Subcutaneous abdominal adipose tissue (tissue), 5 donors: Measurements from ENCODE around the gene USF1.

ENCODE experiments used
- H3K27ac ChIP-seq: one replicate; pipeline ENCODE4 v1.7.0; 2013; ENCODE audit warnings: low read depth, mild to moderate bottlenecking, inconsistent platforms, low read length, moderate library complexity
- H3K27me3 ChIP-seq, 5 donors: one replicate each; pipeline ENCODE4 v1.7.0; 2013; ENCODE audit warnings: low read length in 5 of 5, inconsistent platforms in 1 of 5; ENCODE audit not compliant: control insufficient read depth in 5 of 5, insufficient read depth in 4 of 5
- H3K36me3 ChIP-seq, 5 donors: one replicate each; pipeline ENCODE4 v1.7.0; 2013; ENCODE audit warnings: low read length in 5 of 5; ENCODE audit not compliant: control insufficient read depth in 5 of 5, insufficient read depth in 5 of 5
- H3K4me1 ChIP-seq, 5 donors: one replicate each; pipeline ENCODE4 v1.7.0; 2013; ENCODE audit warnings: low read length in 5 of 5, mild to moderate bottlenecking in 3 of 5, moderate library complexity in 1 of 5; ENCODE audit not compliant: control insufficient read depth in 5 of 5, insufficient read depth in 5 of 5
- H3K4me3 ChIP-seq, 5 donors: one replicate each; pipeline ENCODE4 v1.7.0; 2013; ENCODE audit warnings: low read length in 5 of 5, low read depth in 1 of 5
- H3K9ac ChIP-seq, 5 donors: one replicate each; pipeline ENCODE4 v1.7.0; 2013; ENCODE audit warnings: low read length in 5 of 5, mild to moderate bottlenecking in 4 of 5, moderate library complexity in 3 of 5
- H3K9me3 ChIP-seq, 5 donors: one replicate each; pipeline ENCODE4 v1.7.0; 2013; ENCODE audit warnings: low read length in 5 of 5; ENCODE audit not compliant: control insufficient read depth in 5 of 5
- donor health status: healthy.
- donor health status: healthy.
- donor health status: healthy.
- donor health status: healthy.
- donor health status: healthy.

USF1 gene

GRCh38 chr1:161079436-161080110, 33.8 kb upstream of the USF1 start:
- Histone ChIP-seq H3K27ac (no peak overlapping the region), H3K27me3 (peaks cover 0 to 3% (median 0%) of the 10 kb centered on the region in 5 donors), H3K9ac (no peak overlapping the region), H3K4me1 (peaks cover 0 to 6% (median 0%) of the 10 kb centered on the region in 5 donors), H3K36me3 (no peaks in the 10 kb centered on the region), H3K9me3 (no peaks in the 10 kb centered on the region), H3K4me3 (no peak overlapping the region)

- H3K36me3 ChIP-seq = no peaks in the 10 kb centered on the region
- H3K4me1 ChIP-seq = no peaks in the 10 kb centered on the region
- H3K9ac ChIP-seq = no peak overlapping the region
- H3K9me3 ChIP-seq = no peaks in the 10 kb centered on the region
- H3K27me3 ChIP-seq = peaks cover 0 to 3% (median 0%) of the 10 kb centered on the region in 5 donors
- no peak overlapping the region for H3K27ac ChIP-seq
- H3K4me3 ChIP-seq = no peak overlapping the region
Observed at GRCh38 chr1:161077426-161077825, 31.6 kb upstream of the USF1 start.

- H3K27ac ChIP-seq = no peak overlapping the region
- H3K27me3 ChIP-seq = peaks cover 0 to 3% (median 0%) of the 10 kb centered on the region in 5 donors
- H3K9ac ChIP-seq = no peak overlapping the region
- no peak overlapping the region for H3K4me3 ChIP-seq
- H3K9me3 ChIP-seq = no peaks in the 10 kb centered on the region
- H3K4me1 ChIP-seq = peaks cover 0 to 4% (median 2%) of the 10 kb centered on the region in 5 donors
- H3K36me3 ChIP-seq = no peaks in the 10 kb centered on the region
Observed at GRCh38 chr1:161076410-161076809, 30.6 kb upstream of the USF1 start.

- peaks cover 0 to 3% (median 0%) of the 10 kb centered on the region in 5 donors for H3K27me3 ChIP-seq
- H3K36me3 ChIP-seq = no peaks in the 10 kb centered on the region
- H3K27ac ChIP-seq = no peak overlapping the region
- peaks cover 0 to 4% (median 3%) of the 10 kb centered on the region in 5 donors for H3K4me1 ChIP-seq
- H3K4me3 ChIP-seq = no peak overlapping the region
- H3K9ac ChIP-seq = no peak overlapping the region
- no peaks in the 10 kb centered on the region for H3K9me3 ChIP-seq
Observed at GRCh38 chr1:161074676-161075368, 29.0 kb upstream of the USF1 start.

GRCh38 chr1:161073474-161074121, 27.8 kb upstream of the USF1 start:
- no peaks in the 10 kb centered on the region for H3K9me3 ChIP-seq
- H3K9ac ChIP-seq = no peak overlapping the region
- H3K4me3 ChIP-seq = no peak overlapping the region
- no peaks in the 10 kb centered on the region for H3K27me3 ChIP-seq
- peaks cover 0 to 8% (median 8%) of the 10 kb centered on the region in 5 donors for H3K4me1 ChIP-seq
- no peaks in the 10 kb centered on the region for H3K36me3 ChIP-seq
- no peak overlapping the region for H3K27ac ChIP-seq

GRCh38 chr1:161072751-161073449, 27.1 kb upstream of the USF1 start:
- H3K4me3 ChIP-seq = no peak overlapping the region
- H3K27me3 ChIP-seq = no peaks in the 10 kb centered on the region
- no peaks in the 10 kb centered on the region for H3K9me3 ChIP-seq
- H3K9ac ChIP-seq = no peak overlapping the region
- peaks cover 0 to 11% (median 8%) of the 10 kb centered on the region in 5 donors for H3K4me1 ChIP-seq
- no peak overlapping the region for H3K27ac ChIP-seq
- no peaks in the 10 kb centered on the region for H3K36me3 ChIP-seq

GRCh38 chr1:161071886-161072371, 26.2 kb upstream of the USF1 start:
- H3K36me3 ChIP-seq = no peaks in the 10 kb centered on the region
- H3K27ac ChIP-seq = no peak overlapping the region
- no peak overlapping the region for H3K4me3 ChIP-seq
- no peak overlapping the region for H3K9ac ChIP-seq
- H3K9me3 ChIP-seq = no peaks in the 10 kb centered on the region
- peaks cover 0 to 16% (median 8%) of the 10 kb centered on the region in 5 donors for H3K4me1 ChIP-seq
- H3K27me3 ChIP-seq = no peaks in the 10 kb centered on the region

- Histone ChIP-seq H3K9me3 (no peaks in the 10 kb centered on the region), H3K4me3 (no peak overlapping the region), H3K27me3 (no peaks in the 10 kb centered on the region), H3K36me3 (no peaks in the 10 kb centered on the region), H3K9ac (no peak overlapping the region), H3K4me1 (peaks cover 0 to 16% (median 8%) of the 10 kb centered on the region in 5 donors), H3K27ac (no peak overlapping the region)
Observed at GRCh38 chr1:161070761-161071160, 25.0 kb upstream of the USF1 start.

GRCh38 chr1:161069731-161070270, 24.0 kb upstream of the USF1 start, which contains the start of gene ARHGAP30:
TSS of gene ARHGAP30 (minus strand) at chr1:161069891. CDS start at chr1:161069624, 267 bp downstream.
- H3K27ac ChIP-seq = peak within 1 kb of the TSS; percentile 37

More at GRCh38 chr1:161069731-161070270, 24.0 kb upstream of the USF1 start, which contains the start of gene ARHGAP30:
- Histone ChIP-seq H3K4me1 (peaks cover 0 to 16% (median 8%) of the 10 kb centered on the region in 5 donors), H3K27me3 (no peaks in the 10 kb centered on the region), H3K9me3 (no peaks in the 10 kb centered on the region), H3K4me3 (peak within 1 kb of the TSS; percentile 45 to 73 (median 59)), H3K36me3 (no peaks in the 10 kb centered on the region), H3K9ac (peak within 1 kb of the TSS in 4 of 5 donors; percentile 41 to 68 (median 62))
